ENCODE data around the gene RHCG. TPM values are rescaled to one million over a fixed set of nuclear protein-coding genes. Genes with fewer than 3 reads are reported as not detected.

Gene RHCG
- total RNA-seq, 1 experiment from 2014 or later: 0.28 TPM

- H3K4me3 Mint-ChIP-seq: no peak overlapping the region
- Histone ChIP-seq H3K4ac (ENCODE audit: low read depth, low read length) (no peak overlapping the region), H2AK5ac (ENCODE audit: insufficient read length, low read length) (no peak overlapping the region), H3K18ac (ENCODE audit: insufficient read length, low read depth, low read length) (no peak overlapping the region), H3K9me3 (ENCODE audit: control insufficient read depth, low read depth, low read length) (no peaks in the 10 kb centered on the region), H3K4me1 (ENCODE audit: insufficient read depth, low read length) (peaks cover 6% of the 10 kb centered on the region; the same call in 1 of the 2 replicates), H4K5ac (ENCODE audit: insufficient read length, low read depth, low read length) (no peak overlapping the region), H2AFZ (ENCODE audit: low read length) (no peak overlapping the region), H4K91ac (ENCODE audit: insufficient read length, low read depth, low read length) (no peak overlapping the region), H4K8ac (replicated peaks; ENCODE audit: insufficient read length, low read depth, low read length) (no peak overlapping the region), H3K23me2 (ENCODE audit: insufficient read length, low read depth, low read length, poor library complexity, severe bottlenecking) (no peaks in the 10 kb centered on the region), H3K79me1 (ENCODE audit: insufficient read depth, low read depth, low read length, poor library complexity, severe bottlenecking) (no peaks in the 10 kb centered on the region), H3T11ph (ENCODE audit: low read length) (no peak overlapping the region), H3K27me3 (ENCODE audit: insufficient read depth, low read length) (peaks cover 2% of the 10 kb centered on the region; the same call in 1 of the 2 replicates), H2BK120ac (ENCODE audit: low read depth, low read length, poor library complexity, severe bottlenecking) (no peak overlapping the region), H3K4me2 (ENCODE audit: insufficient read depth, insufficient read length, low read length) (no peak overlapping the region), H4K20me1 (ENCODE audit: control insufficient read depth, insufficient read depth, insufficient read length) (no peaks in the 10 kb centered on the region), H3K9ac (ENCODE audit: extremely low read depth, insufficient read length, low read length) (no peak overlapping the region), H2BK5ac (ENCODE audit: insufficient read length, low read length) (no peak overlapping the region), H3K56ac (ENCODE audit: insufficient read length, low read depth, low read length) (no peak overlapping the region), H2BK20ac (ENCODE audit: low read depth, low read length, poor library complexity, severe bottlenecking) (no peak overlapping the region), H2BK12ac (ENCODE audit: insufficient read length, low read depth, low read length) (no peak overlapping the region), H3K14ac (ENCODE audit: insufficient read depth, low read length) (no peak overlapping the region), H3K23ac (ENCODE audit: insufficient read length, low read depth, low read length) (no peak overlapping the region), H3K79me2 (ENCODE audit: insufficient read depth, low read length) (no peaks in the 10 kb centered on the region), H2BK15ac (ENCODE audit: low read depth, low read length) (no peak overlapping the region), H3K27ac (ENCODE audit: insufficient read length, low read depth, low read length) (no peak overlapping the region)
- no CpG with 5 or more reads among the region's 2 CpGs for WGBS (ENCODE audit: extremely low coverage, insufficient read length, low lambda C conversion rate)
- H3K9me3 Mint-ChIP-seq: no peaks in the 10 kb centered on the region
- no peaks in the 10 kb centered on the region for H3K36me3 Mint-ChIP-seq (ENCODE audit: insufficient read depth in 1 of 3, low read depth in 3 of 3)
- DNase-seq: no peak
- peaks cover 63% of the 10 kb centered on the region for H3K27me3 Mint-ChIP-seq (ENCODE audit: low read depth)
- H3K27ac Mint-ChIP-seq: no peak overlapping the region
- H3K4me1 Mint-ChIP-seq: peaks cover 20 to 21% of the 10 kb centered on the region in 2 experiments
- TF ChIP-seq, protein P1, sequence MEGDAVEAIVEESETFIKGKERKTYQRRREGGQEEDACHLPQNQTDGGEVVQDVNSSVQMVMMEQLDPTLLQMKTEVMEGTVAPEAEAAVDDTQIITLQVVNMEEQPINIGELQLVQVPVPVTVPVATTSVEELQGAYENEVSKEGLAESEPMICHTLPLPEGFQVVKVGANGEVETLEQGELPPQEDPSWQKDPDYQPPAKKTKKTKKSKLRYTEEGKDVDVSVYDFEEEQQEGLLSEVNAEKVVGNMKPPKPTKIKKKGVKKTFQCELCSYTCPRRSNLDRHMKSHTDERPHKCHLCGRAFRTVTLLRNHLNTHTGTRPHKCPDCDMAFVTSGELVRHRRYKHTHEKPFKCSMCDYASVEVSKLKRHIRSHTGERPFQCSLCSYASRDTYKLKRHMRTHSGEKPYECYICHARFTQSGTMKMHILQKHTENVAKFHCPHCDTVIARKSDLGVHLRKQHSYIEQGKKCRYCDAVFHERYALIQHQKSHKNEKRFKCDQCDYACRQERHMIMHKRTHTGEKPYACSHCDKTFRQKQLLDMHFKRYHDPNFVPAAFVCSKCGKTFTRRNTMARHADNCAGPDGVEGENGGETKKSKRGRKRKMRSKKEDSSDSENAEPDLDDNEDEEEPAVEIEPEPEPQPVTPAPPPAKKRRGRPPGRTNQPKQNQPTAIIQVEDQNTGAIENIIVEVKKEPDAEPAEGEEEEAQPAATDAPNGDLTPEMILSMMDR (conservative IDR thresholded peaks at IDR 0.05): no peak
Observed at GRCh38 chr15:89428246-89428645, 68.1 kb downstream of the RHCG start.

Measured in H9 (cell line).